ENCODE results near the gene HERC3. TPM values are rescaled to one million over a fixed set of nuclear protein-coding genes. Genes with fewer than 3 reads are reported as not detected.

HERC3 gene
- total RNA-seq, 2 donors from 2014 or later: 44.7 to 52.0 TPM

DNA sequence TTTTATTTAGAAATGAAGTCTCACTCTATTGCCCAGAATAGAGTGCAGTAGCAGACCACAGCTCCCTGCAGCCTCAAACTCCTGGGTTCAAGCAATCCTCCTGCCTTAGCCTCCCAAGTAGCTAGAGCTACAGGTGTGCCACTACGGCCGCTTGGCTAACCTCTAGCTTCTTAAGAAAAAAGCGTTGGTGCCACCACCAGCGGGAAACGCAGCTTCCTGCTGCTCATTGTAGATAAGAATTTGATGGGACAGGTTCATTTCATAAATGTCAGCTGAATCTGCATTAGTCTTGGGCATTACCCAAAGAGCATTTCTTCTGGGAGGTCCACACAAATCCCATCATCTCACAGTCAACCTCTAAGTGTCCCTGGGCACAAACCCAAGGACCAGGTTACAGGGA, 138.5 kb downstream of the HERC3 start:
- intact Hi-C loops (cut with DNase I, micrococcal nuclease): no loop called here
- no peak for ATAC-seq
- DNase-seq: no peak

DNA sequence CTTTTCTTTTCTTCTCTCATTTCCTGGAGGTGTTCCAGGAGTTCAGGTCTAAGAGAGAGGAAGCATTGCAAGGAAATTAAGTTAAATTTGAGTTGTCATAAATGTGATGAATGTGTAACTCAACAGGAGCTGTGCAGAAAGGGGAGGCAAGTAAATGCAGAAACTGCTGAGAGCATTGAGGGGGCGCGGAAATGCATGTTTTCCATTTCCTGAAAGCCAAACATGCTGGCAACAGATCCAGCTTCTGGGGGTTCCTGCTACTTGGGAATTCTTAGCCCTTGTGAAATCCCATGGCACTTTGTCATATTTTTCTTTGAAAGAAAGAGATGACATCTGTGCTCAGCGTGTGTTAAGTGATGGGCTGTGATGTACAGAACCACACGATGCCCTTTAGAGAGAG, 139.1 kb downstream of the HERC3 start:
- DNase-seq (no peak), ATAC-seq (no peak)
- intact Hi-C loops (cut with DNase I, micrococcal nuclease): no loop called here

DNA sequence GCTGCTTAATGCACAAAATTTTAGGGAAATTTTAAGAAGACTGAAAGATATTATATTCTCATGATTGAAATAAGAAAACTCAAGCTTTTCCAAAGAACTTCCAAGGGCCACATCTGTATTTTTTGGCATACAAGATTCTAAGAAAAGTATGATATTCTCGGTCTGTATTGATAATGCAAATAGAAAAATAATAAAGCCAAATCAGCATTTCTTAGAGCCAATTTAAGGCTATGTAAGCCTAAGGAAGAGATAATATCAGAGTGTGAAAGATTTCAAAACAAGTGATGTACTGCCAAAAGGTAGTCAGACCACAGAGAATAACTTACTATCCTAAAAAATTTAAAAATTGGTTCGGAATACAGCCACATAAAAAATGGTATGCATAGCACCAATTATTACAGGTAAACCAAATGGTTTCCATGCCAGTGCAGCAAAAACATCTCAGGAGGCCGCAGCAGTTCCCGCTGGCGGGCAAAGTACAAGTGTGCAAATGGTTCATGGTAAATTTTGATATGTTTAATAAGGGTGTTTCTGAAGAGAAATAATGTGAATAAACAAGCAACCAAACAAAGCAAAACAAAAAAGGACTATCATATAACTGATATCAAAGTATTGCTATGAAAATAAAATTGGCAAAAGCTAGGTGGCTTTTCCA, 140.6 kb downstream of the HERC3 start:
- DNase-seq (no peak), ATAC-seq (no peak)
- intact Hi-C loops (cut with DNase I, micrococcal nuclease): no loop called here

DNA sequence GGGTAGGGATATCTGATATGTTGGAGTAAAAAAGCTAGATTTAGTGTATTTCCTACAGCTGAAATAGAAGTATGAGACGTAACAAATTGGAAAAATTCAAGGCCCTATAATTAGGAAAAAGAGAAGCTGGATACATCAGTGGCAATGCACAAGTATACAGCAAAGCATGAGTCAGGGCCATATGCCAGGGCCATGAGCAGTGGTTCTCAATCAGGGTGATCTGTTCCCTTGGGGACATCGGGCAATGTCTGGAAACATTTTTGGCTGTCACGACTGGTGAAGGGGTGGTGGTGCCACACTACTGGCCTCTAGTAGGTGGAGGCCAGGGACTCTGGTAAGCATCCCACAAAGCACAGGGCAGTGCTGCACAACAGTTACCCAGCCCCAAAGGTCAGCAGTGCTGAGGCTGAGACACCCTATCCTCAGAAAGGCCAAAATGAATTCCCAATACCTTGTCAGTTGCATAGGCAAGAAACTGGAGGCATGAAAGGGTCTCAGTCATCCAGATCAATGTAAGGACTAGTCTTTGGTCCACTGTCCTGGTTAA, 142.2 kb downstream of the HERC3 start:
- ATAC-seq: no peak
- intact Hi-C loops (cut with DNase I, micrococcal nuclease): no loop called here
- DNase-seq: no peak

DNA sequence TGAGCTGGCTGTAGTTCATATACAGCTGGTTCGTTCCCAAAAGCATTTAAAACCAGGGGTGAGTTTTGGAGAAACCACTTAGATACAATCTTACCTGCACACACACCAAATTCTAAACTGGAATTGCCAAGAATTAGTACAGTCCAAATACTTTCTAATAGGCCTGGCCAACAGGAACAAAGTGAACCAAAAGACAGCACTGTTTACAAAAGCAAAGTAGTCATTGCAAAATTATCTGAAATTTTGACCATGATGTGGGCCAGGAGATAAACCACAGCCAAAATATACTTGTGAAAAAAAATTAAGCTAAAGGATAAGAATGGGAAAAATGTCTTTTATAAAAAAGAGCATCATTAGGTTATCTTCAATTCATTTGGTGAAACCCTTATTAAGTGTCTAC, 143.3 kb downstream of the HERC3 start:
- DNase-seq (no peak), ATAC-seq (no peak)
- intact Hi-C loops (cut with DNase I, micrococcal nuclease): no loop called here

DNA sequence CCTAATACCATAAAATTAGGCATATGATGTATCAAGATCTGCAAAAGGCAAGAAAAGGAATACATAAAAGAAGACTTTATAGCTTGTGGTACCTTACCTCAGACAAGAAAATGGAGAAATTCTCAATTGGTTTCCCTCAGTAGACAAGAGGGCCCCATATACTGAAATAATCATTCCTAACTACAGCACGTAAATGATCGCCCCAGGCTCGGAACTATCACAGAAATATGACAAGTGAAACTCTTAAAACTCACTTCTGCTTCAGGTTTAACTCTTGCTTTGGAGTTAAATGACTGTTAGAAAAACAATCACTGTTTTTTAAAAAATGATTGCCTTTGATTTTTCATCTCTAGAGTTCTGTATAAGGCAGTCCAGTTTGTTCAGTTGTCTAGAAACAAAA, 144.0 kb downstream of the HERC3 start:
- intact Hi-C loops (cut with DNase I, micrococcal nuclease): no loop called here
- ATAC-seq (no peak), DNase-seq (no peak)

DNA sequence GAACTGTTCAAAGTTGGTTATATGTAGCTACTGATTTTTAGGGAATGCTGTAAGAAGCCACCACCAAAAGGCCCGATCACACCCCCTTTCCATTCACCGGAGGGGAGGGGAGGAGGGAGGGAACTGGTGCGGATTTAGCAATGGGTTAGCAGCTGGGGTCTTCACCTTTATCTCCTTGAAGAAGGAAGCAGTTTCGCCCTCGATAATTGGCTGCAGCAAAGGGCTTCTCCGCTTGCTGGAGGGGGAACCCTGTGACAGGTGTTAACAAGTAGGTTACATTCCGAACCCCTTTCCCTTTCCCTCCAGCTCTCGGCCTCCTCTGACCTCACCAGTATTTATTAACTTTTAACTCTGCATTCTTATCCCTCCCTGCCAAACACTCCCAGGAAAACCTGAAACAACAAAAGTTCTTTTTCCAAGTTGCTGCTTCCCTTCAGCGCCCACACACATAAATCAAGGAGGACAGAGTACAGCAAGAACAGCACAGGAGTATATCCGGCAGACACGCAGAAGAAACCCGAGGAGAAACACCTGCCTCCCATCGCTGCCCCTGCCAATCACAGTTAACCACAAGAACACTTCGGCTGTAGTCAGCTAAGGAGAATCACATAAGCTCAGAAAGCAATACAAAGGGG, 145.1 kb downstream of the HERC3 start:
- peak; percentile 20 to 45 for DNase-seq
- ATAC-seq: peak; percentile 73

DNA sequence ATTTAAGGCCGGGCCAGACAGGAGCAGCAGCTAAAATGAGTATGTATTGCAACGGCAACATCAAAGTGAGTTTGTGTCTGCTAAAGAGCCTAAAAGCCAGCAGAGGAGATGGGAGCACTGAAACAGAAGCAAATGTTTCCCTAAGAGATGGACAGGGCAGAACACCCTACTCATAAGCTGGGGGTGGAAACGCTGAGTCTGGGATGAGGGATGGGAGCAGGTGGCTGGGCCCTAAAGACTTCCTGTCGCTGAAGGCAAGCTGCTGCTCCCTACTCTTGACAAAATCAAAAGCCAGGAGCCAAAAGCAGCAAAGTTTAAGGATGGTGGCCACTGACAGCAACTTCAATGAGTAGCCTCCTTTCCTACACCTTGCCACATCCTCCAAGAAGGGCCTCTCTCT, 145.9 kb downstream of the HERC3 start:
- peak; percentile 6 for ATAC-seq
- no peak for DNase-seq
- intact Hi-C loops (cut with DNase I, micrococcal nuclease): no loop called here

More for the DNA sequence above, 145.1 kb downstream of the HERC3 start:
- intact Hi-C loops (cut with DNase I, micrococcal nuclease): no loop called here

DNA sequence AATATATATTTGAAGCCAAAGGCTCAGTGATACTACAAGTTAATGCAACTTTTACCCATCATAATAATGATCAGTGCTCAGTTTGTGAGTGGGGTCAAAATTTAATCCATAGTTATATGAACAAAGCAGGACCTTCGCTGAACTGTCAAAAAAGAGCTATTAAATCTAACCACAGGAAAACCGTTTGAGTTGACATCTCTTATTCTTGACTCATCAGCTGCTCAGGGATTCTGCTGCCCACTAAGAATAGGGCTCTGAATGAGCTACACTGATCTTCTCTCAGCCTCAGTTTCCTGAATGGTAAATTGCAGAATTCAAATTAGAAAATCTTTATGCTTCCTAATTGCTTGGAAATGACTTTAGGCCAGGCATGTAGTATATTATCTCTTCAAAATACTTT, 150.3 kb downstream of the HERC3 start:
- intact Hi-C loops (cut with DNase I, micrococcal nuclease): no loop called here
- no peak for ATAC-seq
- no peak for DNase-seq

DNA sequence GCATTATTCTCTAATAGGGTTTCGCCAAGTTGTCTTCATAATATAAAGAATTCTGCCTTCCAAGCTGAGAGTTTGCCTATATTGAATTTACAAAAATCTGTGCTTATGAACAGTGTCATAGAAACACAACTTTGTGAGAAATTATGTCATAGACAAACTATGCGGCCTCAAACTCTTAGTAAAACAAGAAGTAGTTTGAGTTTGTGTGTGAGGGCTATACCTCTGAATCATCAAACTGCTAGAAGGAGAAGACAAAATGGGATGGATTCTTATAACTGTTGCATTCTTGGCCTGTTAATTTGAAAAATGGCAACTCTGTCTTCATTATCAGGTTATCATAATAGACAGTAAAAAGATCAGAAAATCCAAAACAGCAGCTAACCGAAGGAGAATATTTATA, 151.4 kb downstream of the HERC3 start:
- DNase-seq (no peak), ATAC-seq (no peak)
- intact Hi-C loops (cut with DNase I, micrococcal nuclease): no loop called here

DNA sequence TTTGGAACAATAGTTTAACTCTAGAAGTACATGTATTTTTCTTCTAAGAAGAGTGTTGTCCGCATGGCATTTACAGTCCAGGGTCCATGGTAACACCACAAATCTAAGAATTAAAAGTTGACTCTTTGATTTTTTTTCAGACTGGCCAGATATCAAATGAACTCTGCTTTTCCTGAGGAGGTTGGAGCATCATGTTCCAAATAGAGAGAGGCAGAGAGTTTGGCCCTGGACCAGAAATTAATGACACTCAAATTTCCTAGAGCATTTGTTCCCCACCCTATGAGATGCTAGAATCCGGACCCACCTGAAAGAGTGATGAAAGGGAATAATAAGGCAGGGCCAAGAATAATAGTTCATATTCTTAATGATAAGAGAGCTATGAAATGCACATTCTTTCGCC, 152.3 kb downstream of the HERC3 start:
- no peak for ATAC-seq
- intact Hi-C loops (cut with DNase I, micrococcal nuclease): no loop called here
- no peak for DNase-seq

DNA sequence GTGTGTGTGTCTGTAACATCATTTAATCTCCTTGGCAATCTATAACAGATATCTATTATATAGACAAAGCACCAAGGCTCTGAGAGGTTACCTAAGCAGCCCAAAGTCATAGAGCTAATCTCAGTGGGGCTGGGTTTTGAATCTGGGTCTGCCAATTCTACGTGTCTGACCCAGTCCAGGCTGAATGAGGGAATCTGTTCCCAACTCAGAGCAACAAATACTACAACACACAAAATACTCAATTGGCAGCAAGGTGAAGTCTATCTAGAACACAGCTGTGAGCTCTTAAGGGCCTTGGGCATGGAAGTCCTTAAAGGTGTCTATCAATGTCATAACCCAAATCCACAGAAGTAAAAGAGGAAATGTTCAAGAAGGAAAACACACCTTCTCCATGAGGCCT, 152.9 kb downstream of the HERC3 start:
- ATAC-seq (no peak), DNase-seq (no peak)
- intact Hi-C loops (cut with DNase I, micrococcal nuclease): no loop called here

DNA sequence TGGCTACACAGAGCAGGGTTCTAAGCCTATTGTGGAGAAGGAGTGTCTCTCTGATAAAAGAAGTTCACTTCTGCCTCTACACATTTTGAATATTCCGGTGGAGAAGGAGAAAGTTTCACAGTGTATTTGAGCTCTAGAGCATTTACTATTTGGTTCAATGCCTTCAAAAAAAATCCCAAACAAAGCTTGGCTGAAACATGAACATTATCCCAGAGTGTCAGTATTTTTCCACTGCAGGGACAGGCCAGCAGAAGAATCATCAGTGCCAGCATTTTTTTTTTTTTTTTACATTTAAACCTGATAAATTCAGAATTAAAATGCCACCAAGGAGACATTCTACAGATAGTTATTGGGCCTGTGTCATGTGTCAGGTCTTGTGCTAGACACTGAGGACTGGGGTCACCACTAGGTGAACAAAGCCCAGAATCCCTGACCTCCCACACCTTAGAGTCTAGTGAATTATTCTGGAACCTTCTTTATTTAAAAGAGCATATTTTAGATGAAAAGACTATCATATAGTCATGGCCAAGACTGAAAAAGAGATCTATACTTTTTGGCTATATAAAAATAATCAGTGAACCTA, 153.4 kb downstream of the HERC3 start:
- no peak for ATAC-seq
- intact Hi-C loops (cut with DNase I, micrococcal nuclease): no loop called here
- DNase-seq: no peak

DNA sequence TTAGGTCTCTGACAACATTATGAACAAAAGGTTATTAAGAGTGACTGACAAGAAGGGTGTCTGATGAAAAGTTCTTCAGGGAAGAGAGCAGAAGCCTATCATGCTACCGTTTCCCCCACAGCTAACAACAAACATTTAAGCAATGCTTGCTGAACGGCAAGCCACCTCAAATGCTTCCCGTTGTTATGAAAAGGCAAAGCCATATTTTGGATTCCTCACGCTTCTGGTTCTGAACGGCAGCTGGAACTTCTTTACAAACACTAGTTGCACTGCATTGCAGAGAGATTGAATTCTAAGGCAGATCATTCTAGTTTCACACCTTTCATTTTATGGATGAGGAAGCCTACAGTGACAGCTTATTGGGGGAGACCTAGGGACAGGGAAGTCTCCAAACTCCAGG, 153.9 kb downstream of the HERC3 start:
- DNase-seq (no peak), ATAC-seq (no peak)
- intact Hi-C loops (cut with DNase I, micrococcal nuclease): no loop called here

DNA sequence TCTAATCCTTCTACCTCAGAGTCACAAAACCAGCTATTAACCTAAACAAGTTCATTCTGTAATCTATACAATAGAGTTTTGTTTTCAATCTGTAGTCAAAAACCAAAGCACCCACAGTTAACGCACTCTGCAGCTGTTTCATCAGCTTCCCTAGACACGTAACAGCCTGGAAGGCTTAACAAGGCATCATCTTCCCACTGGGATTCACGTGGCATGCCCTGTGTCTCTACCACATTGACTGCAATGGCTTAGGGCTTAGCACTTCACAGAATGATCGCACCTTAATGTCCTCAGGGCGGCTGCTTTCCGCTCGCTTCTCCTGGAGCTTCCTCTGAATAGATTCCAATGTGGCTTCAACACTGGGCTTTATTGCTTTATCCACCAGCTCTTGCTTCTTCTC, 155.1 kb downstream of the HERC3 start:
- ATAC-seq: no peak
- no peak for DNase-seq
- intact Hi-C loops (cut with DNase I, micrococcal nuclease): no loop called here

DNA sequence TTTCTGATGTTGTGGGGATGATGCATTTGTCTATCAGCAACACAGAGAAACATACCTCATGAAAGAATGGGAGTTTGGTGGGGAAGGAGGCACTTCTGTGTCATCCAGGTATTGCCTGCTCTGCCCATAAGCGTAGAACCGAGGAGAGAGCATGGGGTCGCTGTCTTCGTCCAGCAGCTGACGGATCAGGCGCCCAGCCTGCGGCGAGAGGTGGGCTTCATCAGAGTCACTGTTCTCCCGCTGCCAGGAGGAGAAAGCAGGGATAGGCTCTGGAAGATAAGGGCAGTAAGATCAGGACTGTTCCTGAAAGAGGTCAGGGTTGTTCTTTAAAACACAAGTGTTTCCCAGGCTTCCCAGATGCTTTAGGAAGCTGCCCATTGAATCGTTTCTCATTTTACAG, 158.1 kb downstream of the HERC3 start:
- no peak for ATAC-seq
- intact Hi-C loops (cut with DNase I, micrococcal nuclease): no loop called here
- no peak for DNase-seq

DNA sequence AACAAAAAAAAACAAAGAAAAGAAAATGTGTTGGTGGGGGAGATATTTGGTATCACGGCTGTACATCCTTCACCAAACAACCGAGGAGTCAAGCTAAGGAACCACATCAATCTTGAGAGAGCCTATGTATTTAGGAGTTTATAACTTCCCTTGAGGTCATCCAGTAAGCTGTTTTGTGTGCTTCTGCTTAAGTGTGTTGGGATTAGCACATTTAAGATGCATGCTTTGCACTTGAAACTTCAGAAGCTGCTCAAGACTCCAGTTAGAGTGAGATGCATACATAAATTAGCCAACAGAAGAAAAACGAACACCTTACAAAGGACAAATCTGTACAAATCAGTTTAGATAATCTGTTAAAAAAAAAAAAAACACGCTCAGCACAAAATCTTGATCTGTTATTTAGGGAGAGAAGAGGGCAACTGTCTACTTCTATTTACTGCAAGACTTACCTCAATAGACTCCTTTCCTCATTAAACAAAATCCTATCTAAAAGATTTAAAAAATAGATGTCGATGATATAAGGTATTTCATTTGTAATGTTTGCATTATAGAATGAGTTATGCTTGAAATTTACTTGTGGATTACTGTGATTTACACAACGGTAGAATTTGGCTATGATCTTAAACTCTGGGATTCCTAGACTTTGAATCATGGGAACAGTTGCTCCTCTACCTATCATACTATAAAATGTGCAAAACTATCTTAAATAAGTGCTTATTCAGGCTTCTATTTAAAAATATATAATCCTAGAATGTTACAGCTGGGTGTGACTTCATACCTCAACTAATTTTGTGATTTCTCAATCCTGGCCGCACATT, 159.2 kb downstream of the HERC3 start:
- ATAC-seq (no peak), DNase-seq (no peak)
- intact Hi-C loops (cut with DNase I, micrococcal nuclease): no loop called here

DNA sequence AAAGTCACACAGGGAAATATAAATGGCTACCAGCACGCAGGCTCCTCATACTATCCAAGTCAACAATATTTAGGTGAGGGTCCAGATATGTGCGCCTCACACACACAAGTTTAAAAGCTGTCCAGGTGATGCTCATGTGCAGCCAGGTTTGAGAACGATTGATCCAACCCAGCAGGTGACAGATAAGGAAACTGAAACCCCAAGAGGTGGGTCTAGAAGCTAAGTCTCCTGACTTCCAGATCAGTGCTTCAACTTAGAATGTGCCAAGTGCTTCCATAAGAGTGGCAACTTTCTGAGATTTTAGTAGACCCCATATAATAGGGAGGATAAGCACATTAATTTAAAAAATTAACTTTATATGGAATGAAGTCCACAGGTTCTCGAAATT, 159.8 kb downstream of the HERC3 start:
- intact Hi-C loops (cut with DNase I, micrococcal nuclease): no loop called here
- ATAC-seq (no peak), DNase-seq (no peak)

DNA sequence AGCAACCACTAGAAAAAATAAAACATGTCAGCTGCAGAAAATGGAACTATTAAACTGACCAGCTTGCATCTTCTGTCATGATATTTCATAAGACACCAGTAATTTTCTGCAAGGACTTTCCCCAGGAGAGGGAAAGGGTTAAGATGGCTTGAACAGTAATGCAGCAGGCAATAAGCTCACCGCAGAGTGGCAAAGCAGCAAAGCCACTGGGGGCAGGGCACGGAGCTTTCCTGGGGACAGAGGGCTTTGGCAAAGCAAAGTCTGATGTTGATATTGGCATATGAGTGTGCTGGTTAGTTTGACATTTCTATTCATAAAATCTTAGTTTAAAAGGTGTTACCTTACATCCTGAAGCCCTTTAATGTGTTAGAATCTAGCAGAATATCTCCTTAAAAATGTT, 160.5 kb downstream of the HERC3 start:
- intact Hi-C loops (cut with DNase I, micrococcal nuclease): no loop called here
- DNase-seq (no peak), ATAC-seq (no peak)
